HG03039 (cell line): ENCODE results near the gene TECTA.
"Not testable (repeated sequence)": the region's sequence is repeated elsewhere in the genome, so short reads cannot be mapped to it uniquely, and the experiment has no call there.

ENCODE experiments used
- ATAC-seq: cut with Tn5 transposase; IDR thresholded peaks from one replicate; pipeline ENCODE4 v1.9.1; 2021; ENCODE audit warnings: mild to moderate bottlenecking, moderate library complexity; ENCODE audit not compliant: unreplicated experiment

TECTA gene

DNA sequence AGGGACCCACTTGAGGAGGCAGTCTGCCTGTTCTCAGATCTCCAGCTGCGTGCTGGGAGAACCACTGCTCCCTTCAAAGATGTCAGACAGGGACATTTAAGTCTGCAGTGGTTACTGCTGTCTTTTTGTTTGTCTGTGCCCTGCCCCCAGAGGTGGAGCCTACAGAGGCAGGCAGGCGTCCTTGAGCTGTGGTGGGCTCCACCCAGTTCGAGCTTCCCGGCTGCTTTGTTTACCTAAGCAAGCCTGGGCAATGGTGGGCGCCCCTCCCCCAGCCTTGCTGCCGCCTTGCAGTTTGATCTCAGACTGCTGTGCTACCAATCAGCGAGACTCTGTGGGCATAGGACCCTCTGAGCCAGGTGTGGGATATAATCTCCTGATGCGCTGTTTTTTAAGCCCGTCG lies 76.6 kb downstream of the TECTA start:
- not testable (repeated sequence) for ATAC-seq

DNA sequence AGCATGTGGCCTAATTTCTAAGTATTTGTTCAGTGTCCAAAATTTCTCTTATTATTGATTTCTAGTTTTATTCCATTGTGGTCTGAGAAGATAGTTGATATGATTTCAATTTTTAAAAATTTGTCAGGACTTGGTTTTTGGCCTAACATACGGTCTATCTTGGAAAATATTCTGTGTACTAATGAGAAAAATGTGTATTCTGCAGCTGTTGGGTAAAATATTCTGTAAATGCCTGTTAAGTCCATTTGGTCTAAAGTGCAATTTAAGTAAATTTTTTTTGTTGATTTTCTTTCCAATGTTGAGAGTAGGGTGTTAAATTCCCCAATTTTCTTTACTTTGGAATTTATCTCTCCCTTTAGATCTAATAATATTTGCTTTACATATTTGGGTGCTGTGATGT lies 78.3 kb downstream of the TECTA start:
- no peak for ATAC-seq

DNA sequence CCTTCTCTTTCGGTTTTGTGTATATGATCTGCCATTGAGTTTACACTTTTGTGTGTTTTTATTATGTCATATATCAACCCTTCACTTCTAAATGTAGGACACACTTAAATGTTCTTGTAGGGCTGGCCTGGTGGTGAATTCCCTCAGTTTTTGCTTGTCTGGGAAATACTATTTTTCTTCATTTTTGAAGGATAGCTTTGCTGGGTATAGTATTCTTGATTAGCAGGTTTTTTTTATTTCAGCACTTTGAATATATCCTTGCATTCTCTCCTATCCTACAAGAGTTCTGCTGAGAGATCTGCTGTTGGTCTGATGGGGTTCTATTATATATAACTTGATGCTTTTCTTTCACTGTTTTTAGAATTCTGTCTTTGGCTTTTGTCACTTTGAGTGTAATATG lies 79.1 kb downstream of the TECTA start:
- ATAC-seq: no peak

DNA sequence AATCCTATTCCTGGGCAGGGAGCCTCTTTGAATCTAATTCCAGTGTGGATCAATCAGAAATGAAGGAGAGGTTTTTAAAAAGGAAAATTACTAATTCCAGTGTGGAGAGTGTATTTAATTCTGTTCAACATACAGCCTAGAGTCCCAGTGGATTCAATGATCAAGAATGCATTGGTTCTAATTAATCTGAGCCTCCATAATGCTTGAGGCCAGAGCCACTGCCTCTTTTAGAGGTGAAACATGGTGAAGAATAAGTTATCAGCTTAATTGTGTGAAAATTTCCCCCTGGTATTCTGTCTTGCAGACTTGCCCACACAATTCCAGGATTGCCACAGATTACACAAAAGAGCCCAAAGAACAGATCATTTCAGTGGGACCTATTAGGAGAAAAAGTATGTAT lies 87.7 kb downstream of the TECTA start:
- ATAC-seq: no peak

DNA sequence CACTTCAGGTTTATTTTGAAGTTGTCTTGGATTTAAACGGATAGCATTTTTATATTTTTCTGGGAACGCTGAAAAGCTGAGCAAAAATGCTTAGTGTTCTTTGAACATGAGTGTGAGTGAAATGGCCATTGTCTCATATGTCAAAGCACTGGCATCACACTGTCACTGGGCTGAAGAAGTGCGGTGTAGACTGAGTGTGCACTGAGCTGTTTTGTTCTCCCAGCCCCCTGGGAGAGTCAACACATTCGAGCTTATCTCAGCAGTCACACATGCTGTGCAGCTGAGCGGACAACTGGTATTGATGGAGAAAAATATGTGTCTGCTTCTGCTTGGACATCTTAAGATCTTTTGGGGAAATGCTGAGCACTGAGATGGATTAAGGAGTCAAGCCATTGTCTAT lies 90.8 kb downstream of the TECTA start:
- ATAC-seq: no peak

DNA sequence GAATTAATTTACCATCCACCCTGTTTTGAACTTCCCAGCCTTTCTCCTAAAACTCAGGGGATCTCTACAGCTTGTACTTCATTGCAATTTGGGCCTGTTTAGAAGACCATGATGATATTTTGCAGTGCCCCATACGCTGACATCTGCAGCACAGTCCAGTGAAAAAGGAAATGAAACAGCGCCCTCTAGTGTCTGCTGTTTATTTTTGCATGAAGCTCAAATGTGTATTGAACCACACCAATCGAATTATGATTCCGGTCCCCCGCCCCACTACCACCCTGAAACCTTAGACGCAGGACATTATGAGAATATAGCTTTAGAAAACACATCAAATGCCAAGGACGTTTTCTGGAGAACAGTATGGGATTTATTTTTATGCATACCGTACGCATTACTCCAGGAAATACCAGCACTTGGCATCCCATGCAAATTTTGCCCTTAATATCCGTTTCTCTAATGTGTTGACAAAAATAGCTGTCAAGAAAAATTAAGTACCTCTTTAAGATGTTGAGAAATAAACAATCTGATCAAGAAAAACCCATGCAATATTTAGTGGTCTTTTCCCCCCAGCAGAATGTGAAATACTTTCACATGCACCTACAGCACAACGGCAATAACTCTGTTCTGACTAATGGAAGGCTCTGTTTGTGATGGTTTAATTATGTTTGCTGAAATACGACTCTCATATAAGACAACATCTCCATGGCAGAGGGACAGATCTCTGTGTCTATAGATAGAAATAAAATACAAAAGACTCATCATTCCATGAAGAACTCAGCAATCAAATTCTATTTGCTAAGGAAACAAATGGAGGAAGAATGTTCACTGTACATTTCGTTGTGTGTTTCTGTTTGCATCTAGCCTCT lies 93.9 kb downstream of the TECTA start:
- ATAC-seq: no peak

DNA sequence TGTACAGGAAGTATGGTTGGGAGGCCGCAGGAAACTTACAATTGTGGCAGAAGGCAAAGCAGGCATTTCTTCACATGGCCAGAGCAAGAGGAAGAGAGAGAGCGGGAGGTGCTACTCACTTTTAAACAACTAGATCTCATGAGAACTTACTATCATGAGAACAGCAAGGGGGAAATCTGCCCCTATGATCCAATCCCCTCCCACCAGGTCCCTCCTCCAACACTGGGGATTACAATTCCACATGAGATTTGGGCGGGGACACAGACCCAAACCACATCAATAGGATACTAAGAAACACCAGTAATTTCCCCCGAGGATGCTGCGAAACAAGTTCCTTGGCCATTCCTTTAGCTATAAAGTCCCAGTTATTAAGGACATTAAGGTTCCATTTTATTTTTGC lies 97.4 kb downstream of the TECTA start:
- no peak for ATAC-seq

DNA sequence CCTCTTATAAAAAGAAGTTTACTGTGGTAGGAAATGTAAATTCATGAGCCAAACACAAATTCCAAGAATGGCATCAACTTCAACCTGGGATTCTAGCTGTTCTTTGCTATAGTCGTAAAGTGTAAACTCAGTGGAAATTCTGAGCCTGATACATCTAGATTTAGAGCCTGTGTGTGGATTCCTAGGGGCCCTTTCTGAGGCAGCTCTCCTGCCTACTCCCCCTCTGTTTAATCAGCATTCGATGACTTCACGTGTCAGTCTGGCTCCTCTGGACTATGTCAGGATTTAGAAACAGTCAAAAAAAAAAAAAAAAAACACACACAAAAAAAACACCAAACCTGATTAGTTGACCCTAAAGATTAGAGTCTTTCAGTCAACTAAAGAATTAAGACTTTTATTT lies 98.5 kb downstream of the TECTA start:
- ATAC-seq: no peak

DNA sequence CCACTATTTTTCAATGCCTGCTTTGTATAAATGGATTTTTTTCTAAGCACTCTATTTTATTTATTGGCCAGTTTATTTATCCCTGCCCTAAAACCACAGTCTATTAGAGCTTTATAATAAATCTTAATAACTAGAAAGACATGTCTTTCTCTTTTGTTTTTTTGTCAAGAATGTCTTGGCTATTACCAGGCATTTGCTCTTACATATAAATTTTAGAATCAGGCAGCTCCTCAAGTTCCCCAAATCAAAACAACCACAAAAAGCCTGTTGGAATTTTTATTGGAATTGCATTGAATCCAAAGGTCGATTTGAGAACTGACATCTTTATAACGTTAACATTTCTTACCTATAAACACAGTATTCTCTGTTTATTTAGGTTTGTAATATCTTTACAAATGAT lies 105.8 kb downstream of the TECTA start:
- ATAC-seq: no peak

DNA sequence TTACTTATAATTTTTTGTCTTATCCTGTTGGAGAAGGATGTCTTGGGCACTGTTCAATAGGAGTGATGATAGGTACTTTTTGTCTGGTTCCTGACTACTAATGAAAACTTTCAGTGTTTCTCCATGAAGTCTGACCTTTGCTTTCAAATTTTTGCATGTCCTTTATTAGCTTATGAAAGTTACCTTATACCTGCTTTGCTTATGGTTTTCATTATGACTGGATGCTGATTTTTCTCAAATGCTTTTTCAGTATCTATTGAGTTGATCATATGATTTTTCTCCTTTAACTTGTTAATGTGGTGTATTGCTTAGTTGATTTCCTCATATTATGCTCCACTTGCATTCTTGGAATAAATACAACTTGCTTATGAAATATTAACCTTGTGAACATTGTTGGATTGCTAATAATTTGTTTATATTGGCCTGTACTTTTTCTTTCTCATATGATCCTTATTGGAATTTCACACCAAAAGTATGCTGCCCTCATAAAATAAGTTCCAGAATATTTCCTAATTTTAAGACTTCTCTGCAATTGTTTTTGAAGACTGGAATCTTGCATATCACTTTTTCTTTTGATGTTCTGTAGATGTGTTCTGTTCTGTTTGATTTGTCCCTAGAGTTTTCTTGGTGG lies 106.6 kb downstream of the TECTA start:
- no peak for ATAC-seq

DNA sequence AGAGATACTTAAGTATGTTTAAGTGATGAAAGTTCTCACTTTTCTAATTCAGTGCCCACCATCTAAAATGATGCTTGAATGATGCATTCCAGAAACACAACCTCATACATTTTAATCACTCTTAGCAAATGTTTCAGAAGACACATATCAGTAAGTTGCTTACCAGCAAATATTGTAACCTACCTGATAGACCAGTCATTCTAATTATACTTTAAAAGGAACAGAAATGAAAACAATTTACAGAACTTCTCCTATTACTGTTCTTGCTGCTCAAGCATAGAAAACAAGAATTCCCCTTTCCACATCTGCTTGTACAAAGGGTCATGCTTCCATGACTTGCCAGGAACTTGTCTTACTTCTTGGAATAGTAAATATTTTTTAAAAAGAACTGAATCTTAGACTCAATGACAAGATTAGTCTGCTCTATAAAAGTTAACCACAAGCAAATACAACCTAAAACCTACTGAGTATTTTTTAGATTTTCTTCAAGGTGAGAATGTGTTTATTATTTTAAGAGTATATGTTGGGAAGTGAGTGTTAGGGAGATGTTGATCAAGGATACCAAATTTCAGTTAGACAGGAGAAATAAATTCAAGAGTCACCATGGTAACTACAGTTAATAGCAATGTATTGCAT lies 109.5 kb downstream of the TECTA start:
- no peak for ATAC-seq

DNA sequence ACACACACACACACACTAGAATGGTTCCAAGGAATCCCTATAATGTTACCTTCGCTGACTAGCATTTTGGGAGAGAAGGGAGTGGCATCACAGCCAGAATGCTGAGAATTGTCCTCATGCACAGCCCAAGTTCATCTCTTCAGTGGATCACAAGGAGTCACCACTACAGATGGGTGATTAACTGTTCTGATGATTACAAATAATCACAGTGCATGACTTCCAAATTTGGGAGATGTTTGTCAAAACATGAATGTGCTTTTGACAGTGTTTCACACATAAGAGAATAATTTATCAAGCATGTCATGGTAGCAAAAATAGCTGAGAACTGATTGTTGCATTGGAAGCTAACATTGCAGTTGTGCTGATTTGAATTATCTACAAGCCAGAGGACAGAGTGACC lies 110.6 kb downstream of the TECTA start:
- no peak for ATAC-seq

DNA sequence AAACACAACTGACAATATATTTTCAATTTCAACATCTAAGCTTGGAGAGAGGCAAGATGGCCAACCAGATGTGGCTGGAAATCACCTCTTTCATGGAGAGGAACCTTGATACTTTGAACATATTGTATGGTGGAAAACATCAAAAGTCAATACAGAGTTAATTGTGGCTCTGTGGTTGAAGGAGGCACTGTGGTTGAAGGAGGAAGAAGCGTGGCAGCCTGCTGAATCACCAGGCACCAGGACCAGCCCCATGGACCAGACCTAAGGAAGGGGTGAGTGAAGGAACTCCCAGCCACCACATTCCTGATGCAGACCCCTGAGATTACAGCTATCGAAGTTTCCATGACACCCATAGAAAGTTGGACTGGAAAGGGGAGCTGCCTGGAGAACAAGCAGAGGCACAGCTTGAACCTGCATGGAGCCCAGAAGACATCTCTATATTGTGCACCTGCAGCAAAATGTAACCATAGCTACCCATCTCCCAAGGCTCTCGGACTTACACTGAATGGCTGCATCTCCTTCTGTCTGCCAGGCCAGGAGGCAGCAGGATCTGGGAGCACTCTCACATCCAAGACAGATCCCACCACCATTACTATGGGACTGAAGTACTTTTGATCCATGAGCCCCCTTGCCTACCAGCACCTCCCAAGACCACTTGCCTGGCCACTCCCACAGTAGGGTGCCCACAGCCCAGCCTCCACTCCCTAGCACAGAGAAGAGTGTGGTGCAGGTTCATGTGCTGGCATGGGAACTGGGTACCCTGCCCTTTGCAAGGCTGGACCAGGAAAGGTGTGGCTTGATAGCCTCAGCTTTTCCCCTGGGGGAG lies 111.7 kb downstream of the TECTA start:
- ATAC-seq: no peak

DNA sequence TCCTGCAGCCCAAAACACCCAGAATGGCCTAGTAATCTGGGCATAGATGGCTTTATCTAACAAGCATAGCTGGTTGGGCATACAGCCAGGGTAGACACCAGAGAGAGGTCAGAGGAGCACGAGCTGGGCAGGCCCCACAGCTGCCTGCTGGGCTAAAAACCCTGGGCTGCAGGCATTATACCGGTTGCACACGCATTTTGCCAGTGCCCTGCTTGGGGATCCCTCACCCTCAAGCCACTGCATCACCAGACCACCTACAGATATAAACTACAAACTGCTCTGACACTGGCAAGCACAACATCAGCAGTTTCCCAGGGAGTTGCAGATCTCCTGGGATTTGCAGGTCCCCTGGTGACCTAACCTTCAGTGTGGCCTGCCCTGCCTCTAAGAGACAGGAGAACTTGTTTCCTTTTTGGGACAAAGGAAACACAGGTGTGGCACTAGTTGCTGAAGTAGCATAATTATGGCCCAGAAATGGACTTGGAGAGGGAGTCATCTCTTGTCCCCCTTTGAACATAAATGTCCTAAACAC lies 112.4 kb downstream of the TECTA start:
- no peak for ATAC-seq

DNA sequence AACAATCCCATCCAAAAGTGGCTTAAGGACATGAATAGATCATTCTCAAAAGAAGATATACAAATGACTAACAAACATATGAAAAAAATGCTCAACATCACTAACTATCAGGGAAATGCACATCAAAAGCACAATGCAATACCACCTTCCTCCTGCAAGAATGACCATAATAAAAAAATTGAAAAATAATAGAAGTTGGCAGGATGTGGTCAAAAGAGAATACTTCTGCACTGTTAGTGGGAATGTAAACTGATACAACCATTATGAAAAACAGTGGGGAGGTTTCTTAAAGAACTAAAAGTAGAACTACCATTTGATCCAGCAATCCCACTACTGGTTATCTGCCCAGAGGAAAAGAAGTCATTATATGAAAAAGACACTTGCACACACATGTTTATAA lies 113.8 kb downstream of the TECTA start:
- no peak for ATAC-seq

DNA sequence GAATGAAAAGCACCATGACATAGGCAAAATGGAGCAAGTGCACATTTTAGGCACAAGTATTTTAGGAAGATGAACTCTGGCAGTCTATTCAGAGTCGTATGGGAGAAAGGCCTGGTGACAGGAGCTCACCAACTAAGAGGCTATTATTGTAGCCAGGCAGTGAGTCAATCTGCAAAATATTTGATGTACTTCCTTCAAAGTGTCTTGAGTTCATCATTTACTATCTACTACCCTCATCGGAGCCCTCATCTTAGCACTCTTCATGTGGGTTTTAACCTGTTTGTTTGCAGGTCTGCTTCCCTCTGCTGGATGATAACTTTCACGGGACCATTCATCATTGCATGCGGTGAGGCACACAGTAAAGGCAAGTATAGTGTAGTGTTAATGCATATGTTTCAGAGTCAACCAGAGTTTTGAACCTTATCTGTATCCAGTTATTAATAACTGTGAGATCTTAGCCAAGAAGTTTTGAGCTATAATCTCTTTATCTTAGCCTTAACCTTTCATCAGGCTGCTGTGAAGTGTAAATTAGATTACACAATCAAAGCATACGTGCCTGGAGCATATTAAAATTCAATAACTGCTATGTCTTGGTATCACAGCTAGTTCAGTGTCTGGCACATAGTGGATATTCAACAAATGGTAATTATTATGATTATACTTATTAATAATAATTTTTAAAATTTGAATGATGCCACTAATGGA lies 120.6 kb downstream of the TECTA start:
- ATAC-seq: no peak

DNA sequence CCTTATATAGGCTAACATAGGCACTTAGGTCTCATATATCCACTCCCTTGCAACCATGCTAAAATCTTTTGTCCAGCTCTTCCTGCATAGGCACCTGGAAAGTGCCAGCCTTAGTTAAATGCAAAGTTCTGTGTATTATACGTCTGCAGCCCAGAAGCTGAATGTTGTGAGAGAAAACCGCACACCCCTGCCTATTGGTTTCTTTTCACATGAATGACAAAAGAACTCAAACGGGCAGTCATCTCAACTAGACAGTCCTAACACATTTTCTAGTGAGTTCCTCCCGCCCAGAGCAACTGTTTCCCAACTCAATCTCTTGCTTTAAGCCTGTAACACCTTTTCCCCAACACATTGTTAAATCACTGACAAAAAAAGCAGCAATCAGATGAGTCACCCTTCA lies 122.1 kb downstream of the TECTA start:
- no peak for ATAC-seq

DNA sequence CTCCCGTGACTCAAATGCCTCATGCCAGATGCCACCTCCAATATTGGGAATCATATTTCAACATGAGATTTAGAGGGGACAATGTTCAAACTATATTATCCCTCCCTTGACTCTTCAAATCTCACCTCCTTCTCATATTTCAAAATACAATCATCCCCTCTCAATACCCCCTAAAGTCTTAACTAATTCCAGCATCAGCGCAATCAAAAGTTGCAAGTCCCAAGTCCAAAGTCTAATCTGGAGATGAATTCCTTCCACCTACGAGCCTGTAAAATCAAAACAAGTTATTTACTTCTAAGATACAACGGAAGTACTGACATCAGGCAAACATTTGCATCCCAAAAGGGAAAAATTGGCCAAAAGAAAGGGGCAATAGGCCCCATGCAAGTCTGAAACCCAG lies 124.3 kb downstream of the TECTA start:
- no peak for ATAC-seq

DNA sequence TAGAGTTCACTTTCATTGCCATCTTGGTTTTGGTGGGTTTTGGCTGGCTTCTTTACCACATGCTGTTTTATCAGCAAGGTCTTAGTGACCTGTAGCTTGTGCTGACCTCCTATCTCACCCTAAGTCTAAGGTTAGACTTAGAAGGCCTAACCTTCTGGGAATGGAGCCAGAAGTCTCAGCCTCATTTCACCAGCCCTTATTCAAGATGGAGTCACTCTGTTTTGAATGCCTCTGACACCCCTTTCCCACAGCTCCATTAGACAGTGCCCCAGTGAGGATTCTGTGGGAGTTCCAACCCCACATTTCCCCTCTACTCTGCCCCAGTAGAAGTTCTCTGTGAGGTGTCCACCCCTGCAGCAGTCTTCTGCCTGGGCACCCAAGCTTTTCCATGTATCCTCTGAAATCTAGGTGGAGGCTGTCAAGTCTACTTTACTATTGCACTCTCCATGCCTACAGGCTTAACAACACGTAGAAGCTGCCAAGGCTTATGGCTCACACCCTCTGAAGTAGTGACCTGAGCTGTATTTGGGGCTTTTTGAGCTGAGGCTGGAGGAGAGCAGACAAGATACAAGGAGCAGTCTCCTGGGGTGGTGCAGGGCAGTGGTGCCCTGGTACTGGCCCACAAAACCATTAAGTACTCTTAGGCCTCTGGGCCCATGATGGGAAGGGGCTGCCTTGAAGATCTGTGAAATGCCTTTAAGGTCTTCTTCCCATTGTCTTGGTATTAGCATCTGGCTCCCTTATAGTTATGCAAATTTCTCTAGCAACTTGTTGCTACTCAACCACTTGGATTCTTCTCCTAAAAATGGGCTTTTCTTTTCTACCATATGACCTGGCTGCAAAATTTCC lies 125.6 kb downstream of the TECTA start:
- ATAC-seq: no peak

DNA sequence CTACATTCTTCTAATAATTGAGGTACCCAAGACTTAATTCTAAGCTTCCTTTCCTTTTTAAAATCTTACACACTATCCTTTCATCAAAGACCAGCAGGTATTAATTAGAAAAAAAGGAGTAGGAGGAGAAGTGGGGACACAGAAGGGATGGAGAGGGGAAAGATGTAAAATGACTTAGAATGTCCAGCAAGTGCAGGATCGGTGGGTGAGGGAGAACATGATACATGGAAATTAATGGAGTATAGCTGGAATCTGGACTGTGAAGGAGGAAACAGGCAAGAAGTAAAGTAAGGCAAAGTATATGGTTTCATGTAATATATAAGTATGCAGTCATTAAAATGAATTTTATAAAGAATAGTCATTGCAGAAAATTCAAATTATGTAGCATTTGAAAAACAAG lies 127.8 kb downstream of the TECTA start:
- ATAC-seq: no peak
